Forelimb muscle (tissue), 1 donor: ENCODE data around the gene SRM. TPM values are rescaled to one million over a fixed set of nuclear protein-coding genes. Genes with fewer than 3 reads are reported as not detected.
"Not testable (repeated sequence)": the region's sequence is repeated elsewhere in the genome, so short reads cannot be mapped to it uniquely, and the experiment has no call there.

ENCODE experiments used
- DNase-seq: peaks from one replicate; pipeline ENCODE4 v3.0.0-alpha.2; 2013; ENCODE audit warnings: low read depth
- polyA plus RNA-seq: library from polyadenylated mRNA; unstranded; fragments of 120-200 nt; gene quantifications from one replicate; pipeline ENCODE4 v1.2.1, GENCODE V29; 2013; ENCODE audit not compliant: insufficient read length

Gene SRM
- polyA plus RNA-seq, 1 donor, result 64.5 TPM

- no peak for DNase-seq
These were observed 14.9 kb downstream of the SRM start for GRCh38 chr1:11044849-11045427.

- DNase-seq, result no peak
These were observed 15.6 kb downstream of the SRM start for GRCh38 chr1:11044086-11044848.

GRCh38 chr1:11042995-11043874, 16.6 kb downstream of the SRM start:
- no peak for DNase-seq

GRCh38 chr1:11042065-11042464, 17.8 kb downstream of the SRM start:
- no peak for DNase-seq

GRCh38 chr1:11041048-11041447, 18.8 kb downstream of the SRM start:
- no peak for DNase-seq

GRCh38 chr1:11040105-11040429, 19.8 kb downstream of the SRM start:
- DNase-seq, result not testable (repeated sequence)

- no peak for DNase-seq
These were observed 20.3 kb downstream of the SRM start for GRCh38 chr1:11039351-11040104.

- DNase-seq, result peak; percentile 72
These were observed 22.1 kb downstream of the SRM start for GRCh38 chr1:11037740-11038182.

- DNase-seq, result not testable (repeated sequence)
These were observed 22.6 kb downstream of the SRM start for GRCh38 chr1:11037019-11037739.

GRCh38 chr1:11031624-11032262, 28.1 kb downstream of the SRM start:
- DNase-seq, result no peak

- DNase-seq, result no peak
These were observed 29.0 kb downstream of the SRM start for GRCh38 chr1:11030865-11031264.

- no peak for DNase-seq
These were observed 31.8 kb downstream of the SRM start for GRCh38 chr1:11028018-11028417.

GRCh38 chr1:11027316-11027715, 32.5 kb downstream of the SRM start:
- no peak for DNase-seq

- no peak for DNase-seq
These were observed 32.9 kb downstream of the SRM start for GRCh38 chr1:11026903-11027302.

GRCh38 chr1:11026052-11026451, 33.8 kb downstream of the SRM start:
- no peak for DNase-seq

GRCh38 chr1:11025618-11026017, 34.2 kb downstream of the SRM start:
- DNase-seq, result no peak

- DNase-seq, result no peak
These were observed 35.0 kb downstream of the SRM start for GRCh38 chr1:11024874-11025203.

- DNase-seq, result no peak
These were observed 35.5 kb downstream of the SRM start for GRCh38 chr1:11024154-11024873.

GRCh38 chr1:11023201-11023600, 36.6 kb downstream of the SRM start:
- DNase-seq, result no peak

GRCh38 chr1:11019971-11020370, 39.8 kb downstream of the SRM start:
- DNase-seq, result no peak
